OCI-LY3 (cell line): ENCODE results near the gene IQGAP2.
A peak's percentile ranks its signal among the peaks of the same experiment; 100 is the strongest.

Source experiments
- H2AFZ ChIP-seq: fragments of 200-600, 300-600 bp; shearing (Covaris generic); 2 replicates; pipeline ENCODE4 v1.6.0; 2014; ENCODE audit warnings: antibody characterized with exemption, low read depth, low read length
- H3K27ac ChIP-seq: fragments of 200-600, 300-600 bp; sonication (generic); 2 replicates; pipeline ENCODE4 v1.5.1; 2014; ENCODE audit warnings: mild to moderate bottlenecking, low read length, moderate library complexity, mixed read lengths
- H3K27me3 ChIP-seq: fragments of 200-600, 300-600 bp; sonication (generic); 2 replicates; pipeline ENCODE4 v1.6.1; 2014; ENCODE audit warnings: low read depth, low read length, mixed read lengths
- H3K36me3 ChIP-seq: fragments of 200-600, 300-600 bp; sonication (generic); replicated peaks from 2 replicates; pipeline ENCODE3; 2014; ENCODE audit warnings: low read depth, low read length, mixed read lengths
- H3K4me1 ChIP-seq: fragments of 300-600, 200-600 bp; sonication (generic); 2 replicates; pipeline ENCODE4 v1.6.1; 2014; ENCODE audit warnings: low read length, mixed read lengths
- H3K4me2 ChIP-seq: fragments of 200-600, 300-600 bp; sonication (generic); 2 replicates; pipeline ENCODE4 v1.6.1; 2014; ENCODE audit warnings: low read length, mixed read lengths
- H3K4me3 ChIP-seq: fragments of 300-600, 200-600 bp; sonication (generic); 2 replicates; pipeline ENCODE4 v1.5.1; 2014; ENCODE audit warnings: antibody characterized with exemption, mild to moderate bottlenecking, low read length, moderate library complexity
- H3K79me2 ChIP-seq: fragments of 300-600, 200-600 bp; shearing (Covaris generic); 2 replicates; pipeline ENCODE4 v1.6.1; 2014; ENCODE audit warnings: mild to moderate bottlenecking, low read length, mixed read lengths
- H3K9ac ChIP-seq: fragments of 300-600, 200-600 bp; shearing (Covaris generic); 2 replicates; pipeline ENCODE4 v1.6.0; 2014; ENCODE audit warnings: mild to moderate bottlenecking, low read length, moderate library complexity
- H3K9me3 ChIP-seq: fragments of 200-600, 300-600 bp; shearing (Covaris generic); 2 replicates; pipeline ENCODE4 v1.6.1; 2014; ENCODE audit warnings: low read length, mixed read lengths; ENCODE audit not compliant: insufficient read depth
- H4K20me1 ChIP-seq: fragments of 200-600, 300-600 bp; sonication (generic); 2 replicates; pipeline ENCODE4 v1.6.1; 2016; ENCODE audit warnings: low read length, mixed read lengths; ENCODE audit not compliant: insufficient read depth
- CTCF ChIP-seq: fragments of 200-600, 300-600 bp; sonication (generic); IDR thresholded peaks from 2 replicates; pipeline ENCODE4 v1.5.1; 2014; ENCODE audit warnings: antibody characterized with exemption, low read length, low read depth
- EZH2phosphoT487 ChIP-seq: fragments of 200-600 bp; shearing (Covaris generic); IDR thresholded peaks from 2 replicates; pipeline ENCODE4 v1.6.1; 2018; ENCODE audit warnings: antibody characterized with exemption, mixed run types, low read depth

Gene IQGAP2

GRCh38 chr5:76401801-76402250 lies 1.3 kb upstream of the IQGAP2 start:
- peak overlapping the region; percentile 80 for H3K4me3 ChIP-seq
- peak overlapping the region; percentile 66 for H3K9ac ChIP-seq
- TF ChIP-seq CTCF = no peak
- no peak for TF ChIP-seq EZH2phosphoT487
- H3K4me2 ChIP-seq = peak overlapping the region; percentile 91
- no peak overlapping the region for H2AFZ ChIP-seq
- peaks cover 15% of the 10 kb centered on the region for H3K4me1 ChIP-seq
- no peaks in the 10 kb centered on the region for H4K20me1 ChIP-seq
- H3K79me2 ChIP-seq = no peaks in the 10 kb centered on the region
- 0 out of 2 replicates have a peak, but pooled peaks cover 5% of the 10 kb centered on the region for H3K27me3 ChIP-seq
- no peaks in the 10 kb centered on the region for H3K36me3 ChIP-seq
- no peaks in the 10 kb centered on the region for H3K9me3 ChIP-seq
- peak overlapping the region; percentile 68 for H3K27ac ChIP-seq

GRCh38 chr5:76402251-76402885 lies 717 bp upstream of the IQGAP2 start:
- Histone ChIP-seq H3K9ac (peak overlapping the region; percentile 66), H3K27me3 (0 out of 2 replicates have a peak, but pooled peaks cover 5% of the 10 kb centered on the region), H3K9me3 (no peaks in the 10 kb centered on the region), H3K79me2 (no peaks in the 10 kb centered on the region), H3K27ac (peak overlapping the region; percentile 68), H2AFZ (0 out of 2 replicates have a peak overlapping the region, but pooled peaks have one; percentile 57), H4K20me1 (no peaks in the 10 kb centered on the region), H3K4me3 (peak overlapping the region; percentile 80), H3K36me3 (no peaks in the 10 kb centered on the region), H3K4me1 (peaks cover 15% of the 10 kb centered on the region), H3K4me2 (peak overlapping the region; percentile 91)
- no peak for TF ChIP-seq CTCF
- no peak for TF ChIP-seq EZH2phosphoT487

GRCh38 chr5:76403766-76404222 lies 709 bp downstream of the IQGAP2 start:
- Histone ChIP-seq H3K79me2 (no peaks in the 10 kb centered on the region), H3K9me3 (no peaks in the 10 kb centered on the region), H3K4me2 (peak overlapping the region; percentile 91), H2AFZ (peak overlapping the region; percentile 45; the same call in 1 of the 2 replicates), H3K27me3 (0 out of 2 replicates have a peak, but pooled peaks cover 5% of the 10 kb centered on the region), H3K9ac (peak overlapping the region; percentile 66), H3K36me3 (no peaks in the 10 kb centered on the region), H3K4me3 (peak overlapping the region; percentile 80), H4K20me1 (no peaks in the 10 kb centered on the region), H3K27ac (no peak overlapping the region), H3K4me1 (peaks cover 15% of the 10 kb centered on the region)
- TF ChIP-seq EZH2phosphoT487 (no peak), CTCF (peak; percentile 42)
